GM10266 (cell line): ENCODE measurements around the gene MAGI2.

ENCODE experiments used
- DNase-seq: peaks from one replicate; pipeline ENCODE4 v3.0.0; 2012; ENCODE audit errors: extremely low spot score
- TF ChIP-seq, protein P1 (sequence below): IDR thresholded peaks from 2 replicates; pipeline ENCODE4 v1.5.1; 2012; ENCODE audit warnings: mild to moderate bottlenecking, low read depth; ENCODE audit not compliant: control insufficient read depth, insufficient read depth; ENCODE audit errors: missing control alignments

MAGI2 gene

DNA sequence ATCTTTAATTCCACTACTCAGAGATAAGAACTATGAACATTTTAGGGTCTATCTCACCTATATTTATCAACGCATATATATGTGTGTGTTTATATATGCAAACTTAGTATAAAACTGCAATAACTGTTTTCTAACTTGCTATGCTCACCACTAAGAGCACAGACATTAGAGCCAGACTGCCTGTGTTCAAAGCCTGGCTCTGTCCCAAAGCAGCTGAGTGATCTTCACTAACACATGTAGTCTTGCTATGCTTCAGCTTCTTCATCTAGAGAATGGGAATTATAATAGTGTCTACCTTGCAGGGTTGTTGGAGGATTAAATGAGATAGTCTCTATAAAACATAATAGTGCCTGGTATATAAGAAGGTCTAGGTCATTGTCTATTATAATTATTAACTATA lies 165.5 kb downstream of the MAGI2 start:
- no peak for DNase-seq

DNA sequence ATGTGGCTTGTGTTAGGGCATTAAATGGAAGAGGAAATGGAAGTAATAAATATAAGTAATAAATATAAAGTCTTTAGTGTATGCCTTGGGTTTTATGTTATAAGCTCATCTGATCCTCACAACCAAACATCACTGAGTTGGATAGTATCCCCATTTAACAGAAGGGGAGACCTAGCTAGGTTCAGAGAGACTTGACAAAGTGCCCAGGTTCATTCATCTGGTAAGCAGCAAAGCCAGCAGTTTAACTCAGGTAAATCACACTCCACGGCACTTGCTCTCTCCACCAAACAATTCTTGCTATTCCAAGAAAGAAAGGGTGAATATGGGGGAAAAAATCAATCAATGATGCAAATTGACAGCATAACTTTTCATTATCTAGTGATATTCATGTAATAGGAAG lies 167.3 kb downstream of the MAGI2 start:
- TF ChIP-seq, protein P1, sequence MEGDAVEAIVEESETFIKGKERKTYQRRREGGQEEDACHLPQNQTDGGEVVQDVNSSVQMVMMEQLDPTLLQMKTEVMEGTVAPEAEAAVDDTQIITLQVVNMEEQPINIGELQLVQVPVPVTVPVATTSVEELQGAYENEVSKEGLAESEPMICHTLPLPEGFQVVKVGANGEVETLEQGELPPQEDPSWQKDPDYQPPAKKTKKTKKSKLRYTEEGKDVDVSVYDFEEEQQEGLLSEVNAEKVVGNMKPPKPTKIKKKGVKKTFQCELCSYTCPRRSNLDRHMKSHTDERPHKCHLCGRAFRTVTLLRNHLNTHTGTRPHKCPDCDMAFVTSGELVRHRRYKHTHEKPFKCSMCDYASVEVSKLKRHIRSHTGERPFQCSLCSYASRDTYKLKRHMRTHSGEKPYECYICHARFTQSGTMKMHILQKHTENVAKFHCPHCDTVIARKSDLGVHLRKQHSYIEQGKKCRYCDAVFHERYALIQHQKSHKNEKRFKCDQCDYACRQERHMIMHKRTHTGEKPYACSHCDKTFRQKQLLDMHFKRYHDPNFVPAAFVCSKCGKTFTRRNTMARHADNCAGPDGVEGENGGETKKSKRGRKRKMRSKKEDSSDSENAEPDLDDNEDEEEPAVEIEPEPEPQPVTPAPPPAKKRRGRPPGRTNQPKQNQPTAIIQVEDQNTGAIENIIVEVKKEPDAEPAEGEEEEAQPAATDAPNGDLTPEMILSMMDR, result no peak
- DNase-seq, result no peak

More for the DNA sequence above, 165.5 kb downstream of the MAGI2 start:
- TF ChIP-seq, protein P1, result no peak

DNA sequence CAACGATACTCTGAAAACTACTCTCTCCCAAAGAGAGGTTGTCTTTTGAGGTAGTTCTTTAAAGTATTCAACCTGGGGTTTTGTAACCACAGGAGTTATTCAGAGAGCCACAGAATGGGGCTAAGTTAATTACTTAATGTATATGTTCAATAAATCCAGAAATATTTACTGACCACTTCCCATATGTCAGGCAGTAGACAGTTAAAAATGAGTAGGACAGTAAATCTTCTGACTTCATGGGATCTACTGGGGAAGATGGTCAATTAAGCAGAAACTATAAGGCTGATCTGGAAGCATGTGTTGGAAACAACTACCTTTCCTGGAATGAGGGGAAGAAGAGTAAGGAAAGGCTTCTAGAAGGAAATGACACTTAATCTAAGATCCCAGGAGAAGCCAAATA lies 167.7 kb downstream of the MAGI2 start:
- TF ChIP-seq, protein P1, result no peak
- DNase-seq, result no peak

DNA sequence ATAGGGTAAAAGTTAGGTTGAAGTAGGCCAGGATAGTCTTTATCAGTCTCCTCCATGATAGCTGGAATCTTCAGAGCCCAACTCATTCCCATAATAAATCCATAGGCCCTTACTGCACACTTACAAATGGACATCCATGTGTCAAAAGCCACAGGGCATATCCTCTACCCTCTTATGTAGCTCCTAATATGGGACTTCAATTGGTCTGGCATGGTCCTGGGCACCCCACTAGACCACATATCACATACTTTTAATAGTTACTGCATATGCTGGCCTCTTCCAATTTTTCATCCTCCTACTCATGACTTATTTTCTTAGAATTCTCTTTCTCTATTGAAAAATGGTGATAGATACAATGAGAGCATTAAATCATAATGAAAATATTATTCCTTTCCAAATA lies 169.3 kb downstream of the MAGI2 start:
- no peak for DNase-seq
- TF ChIP-seq, protein P1, result no peak

DNA sequence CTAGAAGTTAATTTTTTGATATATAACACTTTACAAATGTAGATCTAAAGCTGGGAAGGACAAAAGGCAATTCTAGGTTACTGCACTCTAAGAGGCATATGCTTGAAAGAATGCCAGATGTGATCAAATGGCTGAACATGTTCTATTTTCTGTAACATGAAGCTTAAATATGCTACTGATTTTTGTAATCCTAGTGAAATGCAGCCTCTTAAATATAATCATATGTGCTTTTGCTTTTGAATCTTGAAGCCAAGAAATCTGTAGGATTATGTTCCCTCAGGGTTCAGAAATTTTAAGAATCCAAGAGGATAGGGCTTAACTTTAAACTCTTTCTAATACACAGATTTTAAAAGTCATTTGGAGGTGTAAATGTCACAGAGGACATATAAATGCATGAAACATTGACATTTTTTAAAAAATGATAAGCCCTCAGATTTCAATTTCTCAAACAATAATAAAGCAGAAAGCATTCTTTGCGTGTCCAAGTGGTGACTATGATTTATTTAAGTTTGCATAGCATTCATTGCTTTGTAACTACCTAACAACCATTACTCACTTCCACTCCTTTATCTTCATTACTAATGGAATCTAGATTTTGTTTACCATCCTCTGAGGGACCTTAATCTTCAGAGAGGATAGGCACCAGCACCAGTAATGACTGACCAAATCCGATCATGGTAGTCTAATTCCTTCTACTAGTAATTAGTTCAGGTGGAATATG lies 170.4 kb downstream of the MAGI2 start:
- DNase-seq, result no peak
- TF ChIP-seq, protein P1, result no peak

DNA sequence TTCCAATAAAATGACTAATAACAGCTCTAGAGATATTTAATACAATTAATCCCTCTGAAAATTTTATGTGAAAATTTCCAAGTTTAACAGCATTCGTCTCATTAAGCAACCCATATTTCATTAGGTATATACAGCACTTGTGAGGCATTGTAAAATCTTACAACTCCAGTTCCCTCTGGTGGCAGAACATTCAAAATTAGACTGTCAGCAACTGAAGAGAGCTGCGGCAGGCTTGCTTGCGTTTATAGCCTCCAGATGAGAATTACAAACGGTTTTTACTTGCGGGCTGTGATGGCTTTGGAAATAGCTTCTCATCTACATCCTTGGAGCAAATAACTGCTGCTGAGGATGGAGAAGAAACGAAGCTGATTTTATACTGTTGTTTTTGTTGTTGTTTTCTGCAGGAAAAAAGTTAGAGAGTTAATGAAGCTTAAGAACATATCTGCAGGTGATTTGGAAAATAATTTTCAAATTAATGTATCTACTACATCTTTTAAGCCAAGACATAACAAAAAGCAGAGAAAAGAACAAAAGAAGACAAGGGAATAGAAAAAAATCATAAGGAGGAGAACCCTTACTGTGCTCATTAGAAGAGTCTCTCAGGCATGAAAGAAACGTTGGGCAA lies 171.3 kb downstream of the MAGI2 start:
- no peak for DNase-seq
- TF ChIP-seq, protein P1, result no peak

DNA sequence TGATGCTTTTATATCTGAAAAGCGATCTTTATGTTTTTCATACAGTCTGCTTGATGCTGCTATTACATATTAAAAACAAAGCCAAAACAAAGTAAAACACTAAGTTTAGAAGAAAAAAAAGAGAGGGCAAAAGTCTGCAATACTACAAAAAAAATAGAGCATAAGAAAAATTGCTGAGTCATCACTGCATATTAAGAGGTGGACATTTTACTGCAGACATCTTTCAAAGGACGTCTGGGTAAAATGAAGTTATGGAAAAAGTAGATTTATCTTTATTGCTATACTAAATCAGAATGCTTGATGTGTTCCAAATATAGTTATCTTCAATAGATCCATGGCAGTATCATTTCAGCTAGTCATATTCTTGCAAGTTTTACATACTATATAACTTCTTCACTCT lies 172.0 kb downstream of the MAGI2 start:
- no peak for DNase-seq
- TF ChIP-seq, protein P1, result no peak
